Stimulated activated CD4-positive, alpha-beta T cell treated with anti-CD3 and anti-CD28 coated beads, Interleukin-4, amount 100 ng/mL, for 1 hour (primary cell): Measurements from ENCODE around the gene SLC25A33.
"Not testable (repeated sequence)": the region's sequence is repeated elsewhere in the genome, so short reads cannot be mapped to it uniquely, and the experiment has no call there.

ENCODE experiments used
- DNase-seq: peaks from one replicate; pipeline ENCODE4 v3.0.0-alpha.2; 2020

SLC25A33 gene

GRCh38 chr1:9539165-9539828 lies at the start of gene SLC25A33:
SLC25A33 (plus strand) TSS chr1:9539465; CDS start chr1:9539692, 227 bp downstream.
- peak; percentile 98 for DNase-seq

DNA sequence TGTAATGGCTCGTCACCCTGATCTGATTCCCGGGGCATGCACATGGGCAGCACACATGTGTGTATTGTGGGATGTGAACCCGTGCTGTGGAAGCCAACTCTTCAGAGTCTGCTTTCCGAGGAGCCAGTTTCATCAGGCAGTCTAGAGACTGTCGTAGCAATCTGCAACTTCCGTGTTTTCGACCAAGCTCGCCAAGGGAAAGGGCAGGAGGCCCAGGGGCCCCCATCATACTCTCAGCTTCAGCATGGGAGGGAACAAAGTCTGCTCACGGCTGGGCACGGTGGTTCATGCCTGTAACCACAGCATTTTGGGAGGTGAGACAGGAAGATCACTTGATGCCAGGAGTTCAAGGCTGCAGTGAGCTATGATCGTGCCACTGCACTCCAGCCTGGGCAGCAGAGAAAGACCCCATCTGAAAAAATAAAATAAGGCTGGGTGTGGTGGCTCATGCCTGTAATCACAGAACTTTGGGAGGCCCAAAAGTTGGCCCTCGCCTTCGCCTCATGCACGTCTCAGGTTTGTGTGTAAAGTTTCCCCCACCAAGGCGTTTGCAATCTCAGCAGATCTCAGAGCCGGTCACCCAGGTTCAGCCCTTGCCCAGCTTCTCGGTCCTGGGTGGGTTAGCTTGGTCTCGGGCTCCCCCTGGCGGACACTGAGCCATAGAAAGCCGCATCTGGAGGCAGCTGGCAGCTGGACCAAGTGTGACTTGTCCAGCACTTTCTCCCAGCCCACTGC lies 48.5 kb upstream of the SLC25A33 start:
- peak; percentile 85 for DNase-seq

DNA sequence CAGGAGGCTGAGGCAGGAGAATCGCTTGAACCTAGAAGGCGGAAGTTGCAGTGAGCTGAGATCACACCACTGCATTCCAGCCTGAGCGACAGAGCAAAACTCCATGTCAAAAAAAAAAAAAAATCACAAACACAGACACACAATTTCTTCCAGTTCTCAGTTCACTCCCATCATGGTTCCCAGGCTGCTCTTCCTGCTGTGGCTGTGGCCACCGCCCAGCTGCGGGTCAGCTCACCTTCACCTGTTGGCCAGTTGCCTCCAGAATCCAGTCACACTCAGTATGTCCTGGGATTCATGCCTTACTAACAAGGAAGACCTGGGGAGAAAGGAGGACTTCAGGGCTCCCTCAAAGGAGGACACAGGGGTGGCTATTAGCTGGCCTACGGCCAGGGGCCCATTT lies 45.9 kb upstream of the SLC25A33 start:
- no peak for DNase-seq

GRCh38 chr1:9494936-9495758 lies 44.1 kb upstream of the SLC25A33 start:
- DNase-seq: peak; percentile 71

DNA sequence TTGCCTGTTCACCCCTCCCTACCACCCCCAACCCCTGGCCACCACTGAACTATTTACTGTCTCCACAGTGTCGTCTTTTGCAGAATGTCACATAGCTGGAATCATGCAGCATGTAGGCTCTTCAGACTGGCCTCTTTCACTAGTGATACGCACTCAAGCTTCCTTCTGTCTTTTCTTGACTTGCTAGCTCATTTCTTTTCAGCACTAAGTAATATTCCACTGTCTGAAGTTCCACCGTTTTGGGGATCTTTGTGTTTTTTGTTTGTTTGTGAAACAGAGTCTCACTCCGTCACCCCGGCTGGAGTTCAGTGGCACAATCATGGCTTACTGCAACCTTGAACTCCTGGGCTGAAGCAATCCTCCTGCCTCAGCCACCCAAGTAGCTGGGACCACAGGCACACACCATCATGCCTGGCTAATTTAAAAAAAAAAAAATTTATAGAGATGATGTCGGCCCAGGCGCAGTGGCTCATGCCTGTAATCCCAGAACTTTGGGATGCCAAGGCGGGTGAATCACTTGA lies 43.4 kb upstream of the SLC25A33 start:
- DNase-seq: no peak

- no peak for DNase-seq
Observed at GRCh38 chr1:9500756-9501754, 38.2 kb upstream of the SLC25A33 start.

DNA sequence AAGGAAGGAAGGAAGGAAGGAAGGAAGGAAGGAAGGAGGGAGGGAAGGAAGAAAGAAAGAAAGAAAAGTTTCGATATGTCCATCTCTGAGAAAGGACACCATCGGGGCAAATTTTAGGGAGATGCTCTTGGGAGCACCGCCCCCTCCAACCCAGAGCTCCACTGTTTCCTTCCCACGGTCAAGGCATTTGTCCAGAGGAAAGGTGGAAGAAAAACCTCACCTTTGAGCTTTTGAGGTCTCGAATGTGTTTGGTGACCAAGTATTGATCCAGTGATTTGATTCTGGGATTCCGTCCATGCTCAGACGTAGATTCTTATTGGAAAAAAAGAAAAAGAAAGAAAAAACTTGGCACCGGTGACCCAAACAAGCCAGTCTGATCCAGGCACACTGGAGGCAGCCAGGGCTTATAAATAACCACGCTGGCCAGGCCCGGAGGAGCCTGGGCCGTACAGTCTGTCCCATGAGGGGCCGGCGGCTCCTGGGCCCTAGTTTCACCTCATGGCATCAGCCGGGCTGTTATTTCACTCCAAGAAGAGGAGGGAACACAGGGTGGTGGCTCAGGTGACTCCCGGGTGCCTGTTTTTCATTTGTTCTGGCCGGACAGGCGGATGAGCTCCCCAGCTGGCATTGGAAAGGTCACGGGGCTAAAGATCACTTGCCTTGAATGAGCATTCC lies 36.1 kb upstream of the SLC25A33 start:
- DNase-seq: no peak

GRCh38 chr1:9505143-9505542 lies 34.1 kb upstream of the SLC25A33 start:
- no peak for DNase-seq

DNA sequence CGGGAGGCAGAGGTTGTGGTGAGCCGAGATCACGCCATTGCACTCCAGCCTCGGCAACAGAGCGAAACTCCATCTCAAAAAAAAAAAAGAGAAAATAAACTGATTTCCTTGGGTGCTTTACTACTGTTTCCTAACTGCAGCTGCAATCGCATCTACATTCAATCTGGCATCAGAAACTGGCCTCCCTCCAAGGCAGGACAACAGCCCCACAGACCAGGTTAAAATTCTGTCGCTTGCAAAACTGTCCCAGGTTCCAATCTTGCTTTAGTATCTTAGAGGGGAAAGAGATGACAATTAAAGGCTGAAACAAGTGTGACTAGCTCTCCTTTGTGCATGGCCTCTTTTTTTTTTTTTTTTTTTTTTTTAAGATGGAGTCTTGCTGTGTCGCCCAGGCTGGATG lies 32.4 kb upstream of the SLC25A33 start:
- DNase-seq: no peak

DNA sequence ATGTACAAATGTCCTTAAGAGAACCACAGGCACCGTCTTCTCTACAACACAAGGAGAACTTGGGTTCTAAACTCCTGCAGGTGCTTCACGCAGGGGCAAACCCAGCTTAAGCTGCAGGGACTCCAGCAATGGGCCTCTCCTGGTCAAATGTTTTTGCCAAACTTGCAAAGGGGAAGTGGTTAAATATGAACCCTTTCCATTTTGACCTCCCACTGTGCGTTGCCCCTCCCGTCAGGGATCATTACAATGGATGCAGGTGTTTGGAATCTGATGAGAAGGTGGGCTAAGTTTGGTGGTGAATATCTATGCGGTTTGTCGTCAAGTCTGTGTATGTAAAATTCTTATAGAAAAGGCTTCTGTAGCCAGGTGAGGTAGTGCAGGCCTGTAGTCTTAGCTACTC lies 29.1 kb upstream of the SLC25A33 start:
- DNase-seq: no peak

DNA sequence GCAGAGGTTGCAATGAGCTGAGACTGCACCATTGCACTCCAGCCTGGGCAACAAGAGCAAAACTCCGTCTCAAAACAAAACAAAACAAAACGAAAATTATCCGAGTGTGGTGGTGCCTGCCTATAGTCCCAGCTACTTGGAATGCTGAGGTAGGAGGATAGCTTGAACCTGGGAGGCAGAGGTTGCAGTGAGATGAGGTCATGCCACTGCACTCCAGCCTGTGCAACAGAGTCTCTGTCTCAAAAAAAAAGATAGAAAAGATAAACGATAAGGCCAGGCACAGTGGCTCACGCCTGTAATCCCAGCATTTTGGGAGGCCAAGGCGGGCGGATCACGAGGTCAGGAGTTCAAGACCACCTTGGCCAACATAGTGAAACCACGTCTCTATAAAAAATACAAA lies 23.7 kb upstream of the SLC25A33 start:
- not testable (repeated sequence) for DNase-seq

- no peak for DNase-seq
Observed at GRCh38 chr1:9518454-9518998, 20.7 kb upstream of the SLC25A33 start.

- DNase-seq: no peak
Observed at GRCh38 chr1:9520411-9520810, 18.9 kb upstream of the SLC25A33 start.

GRCh38 chr1:9529190-9529589 lies 10.1 kb upstream of the SLC25A33 start:
- DNase-seq: no peak

DNA sequence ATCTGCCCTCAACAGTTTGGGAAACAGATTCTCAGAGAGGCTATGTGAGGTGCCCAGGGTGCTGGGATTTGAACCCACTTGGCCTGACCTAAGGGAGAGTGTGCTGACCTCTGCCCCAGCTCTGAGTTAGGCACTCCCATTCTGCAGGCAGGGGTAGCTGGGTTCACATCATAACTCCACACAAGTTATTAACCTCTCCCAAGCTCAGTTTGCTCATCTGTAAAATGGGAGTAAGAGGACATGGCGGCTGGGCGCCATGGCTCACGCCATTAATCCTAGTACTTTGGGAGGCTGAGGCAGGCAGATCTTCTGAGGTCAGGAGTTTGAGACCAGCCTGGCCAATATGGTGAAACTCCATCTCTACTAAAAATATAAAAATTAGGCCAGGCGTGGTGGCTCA lies 8.9 kb upstream of the SLC25A33 start:
- no peak for DNase-seq

- DNase-seq: no peak
Observed at GRCh38 chr1:9534953-9535352, 4.3 kb upstream of the SLC25A33 start.

DNA sequence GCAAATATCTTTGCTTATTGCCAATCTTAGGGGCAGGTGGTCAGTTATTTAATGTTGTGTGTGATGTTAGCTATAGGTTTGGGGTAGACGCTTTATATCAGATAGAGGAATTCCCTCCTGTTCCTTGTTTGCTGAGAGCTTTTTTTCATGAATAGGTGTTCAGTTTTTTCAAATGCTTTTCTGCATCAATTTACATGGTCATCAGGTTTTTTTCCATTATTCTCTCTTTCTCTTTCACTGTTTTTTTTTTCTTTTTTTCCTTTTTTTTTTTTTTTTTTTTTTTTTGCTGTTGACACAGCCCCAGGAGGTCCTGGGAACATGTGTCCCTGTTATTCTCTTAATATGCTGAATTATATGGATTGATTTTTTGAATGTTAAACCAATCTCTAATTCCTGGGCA lies 3.0 kb upstream of the SLC25A33 start:
- no peak for DNase-seq

- no peak for DNase-seq
Observed at GRCh38 chr1:9537863-9538668, 1.2 kb upstream of the SLC25A33 start.

DNA sequence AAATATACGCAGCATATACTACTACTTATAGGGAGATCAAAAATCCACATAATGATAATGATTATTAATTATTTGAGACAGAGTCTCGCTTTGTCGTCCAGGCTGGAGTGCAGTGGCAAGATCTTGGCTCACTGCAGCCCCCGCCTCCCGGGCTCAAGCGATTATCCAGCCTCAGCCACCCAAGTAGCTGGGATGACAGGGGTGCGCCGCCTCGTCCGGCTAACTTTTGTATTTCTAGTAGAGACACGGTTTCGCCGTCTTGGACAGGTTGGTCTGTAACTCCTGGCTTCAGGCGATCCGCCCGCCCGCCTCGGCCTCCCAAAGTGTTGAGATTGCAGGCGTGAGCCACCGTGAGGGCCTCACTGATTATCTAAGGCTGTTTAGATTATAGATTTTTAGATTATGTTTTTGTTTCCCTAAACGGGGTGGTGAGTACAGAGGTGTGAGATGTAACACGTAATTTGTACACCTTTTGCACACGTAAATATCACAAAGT lies 548 bp upstream of the SLC25A33 start:
- DNase-seq: peak; percentile 3
